ENCODE data around the gene ZC3HAV1L. TPM values are rescaled to one million over a fixed set of nuclear protein-coding genes. Genes with fewer than 3 reads are reported as not detected.

Gene ZC3HAV1L
- total RNA-seq, 2 donors from 2014 or later: 6.2 to 20.8 TPM

- Histone ChIP-seq H3K36me3 (replicated peaks in 1 of 2; ENCODE audit: insufficient read depth in 1 of 2, low read depth in 2 of 2) (peaks cover 0 to 25% of the 10 kb centered on the region in 2 donors), H3K27ac (no peak overlapping the region), H3K4me3 (no peak overlapping the region), H3K4me1 (no peaks in the 10 kb centered on the region), H3K9me3 (no peaks in the 10 kb centered on the region), H3K27me3 (no peaks in the 10 kb centered on the region)
- ATAC-seq: no peak
- TF ChIP-seq CTCF (IDR thresholded peaks at IDR 0.05): no peak
- no peak for TF ChIP-seq POLR2A (IDR thresholded peaks at IDR 0.05)
- intact Hi-C loops (cut with DNase I): no loop called here
- 100% methylated on average over 1 of the region's 1 CpG for WGBS, 2 donors
- DNase-seq: no peak
Measured at GRCh38 chr7:139049936-139050335, 14.1 kb upstream of the ZC3HAV1L start.

GRCh38 chr7:139049111-139049510 is 13.3 kb upstream of the ZC3HAV1L start:
- no peaks in the 10 kb centered on the region for H3K27me3 ChIP-seq
- H3K4me1 ChIP-seq: no peaks in the 10 kb centered on the region
- DNase-seq (no peak), ATAC-seq (no peak)
- H3K36me3 ChIP-seq (replicated peaks in 1 of 2; ENCODE audit: insufficient read depth in 1 of 2, low read depth in 2 of 2): peaks cover 0 to 19% of the 10 kb centered on the region in 2 donors
- no peak overlapping the region for H3K27ac ChIP-seq
- 75 to 88% methylated on average over 7 of the region's 7 CpGs for WGBS, 2 donors
- no peak for TF ChIP-seq CTCF (IDR thresholded peaks at IDR 0.05)
- H3K4me3 ChIP-seq: no peak overlapping the region
- intact Hi-C loops (cut with DNase I): no loop called here
- no peaks in the 10 kb centered on the region for H3K9me3 ChIP-seq

DNA sequence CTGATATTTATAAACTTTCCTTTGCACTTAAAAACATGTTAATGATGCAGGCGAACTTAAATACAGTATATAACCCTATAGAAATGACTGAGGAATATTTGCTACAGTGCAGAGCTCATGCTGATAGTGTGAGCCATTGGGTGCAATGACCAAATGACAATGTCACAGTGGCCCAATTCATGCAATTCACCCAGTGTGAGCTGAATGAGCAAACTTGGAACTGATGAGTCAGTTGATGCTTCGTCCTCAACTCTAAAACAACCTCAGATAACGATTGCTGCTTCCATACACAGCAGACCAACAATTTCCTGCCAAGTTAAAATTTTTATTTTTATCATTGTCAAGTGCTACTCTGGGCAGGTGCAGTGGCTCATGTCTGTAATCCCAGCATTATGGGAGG is 12.1 kb upstream of the ZC3HAV1L start:
- Histone ChIP-seq H3K27ac (no peak overlapping the region), H3K4me1 (no peaks in the 10 kb centered on the region), H3K4me3 (no peak overlapping the region), H3K9me3 (no peaks in the 10 kb centered on the region), H3K27me3 (no peaks in the 10 kb centered on the region), H3K36me3 (replicated peaks in 1 of 2; ENCODE audit: insufficient read depth in 1 of 2, low read depth in 2 of 2) (peaks cover 0 to 15% of the 10 kb centered on the region in 2 donors)
- no peak for ATAC-seq
- DNase-seq: no peak
- intact Hi-C loops (cut with DNase I): no loop called here
- 88 to 96% methylated on average over 3 of the region's 3 CpGs for WGBS, 2 donors
- TF ChIP-seq CTCF (IDR thresholded peaks at IDR 0.05): no peak
- no peak for TF ChIP-seq POLR2A (IDR thresholded peaks at IDR 0.05)

GRCh38 chr7:139046143-139046542 is 10.3 kb upstream of the ZC3HAV1L start:
- 79 to 80% methylated on average over 6 of the region's 6 CpGs for WGBS, 2 donors
- ATAC-seq: no peak
- no peak for TF ChIP-seq CTCF (IDR thresholded peaks at IDR 0.05)
- TF ChIP-seq POLR2A (IDR thresholded peaks at IDR 0.05): no peak

More at GRCh38 chr7:139046143-139046542, 10.3 kb upstream of the ZC3HAV1L start:
- no peak overlapping the region for H3K27ac ChIP-seq
- H3K27me3 ChIP-seq: no peaks in the 10 kb centered on the region
- H3K9me3 ChIP-seq: no peaks in the 10 kb centered on the region
- intact Hi-C loops (cut with DNase I): no loop called here
- no peaks in the 10 kb centered on the region for H3K4me1 ChIP-seq
- no peak overlapping the region for H3K4me3 ChIP-seq
- peaks cover 0 to 15% of the 10 kb centered on the region in 2 donors for H3K36me3 ChIP-seq (replicated peaks in 1 of 2; ENCODE audit: insufficient read depth in 1 of 2, low read depth in 2 of 2)
- DNase-seq: no peak

Measured in body of pancreas (tissue), 4 donors.